Measurements from ENCODE around the gene GPR39. TPM values are rescaled to one million over a fixed set of nuclear protein-coding genes. Genes with fewer than 3 reads are reported as not detected.

Gene GPR39
- total and polyA plus RNA-seq, 2 donors (not counting 1 experiment from before 2014, with no cell fraction given), result not detected

- H3K27ac ChIP-seq (ENCODE audit: low read length in 2 of 2), result no peak overlapping the region
- H3K79me2 ChIP-seq (ENCODE audit: control insufficient read depth, insufficient read depth, low read length), result no peaks in the 10 kb centered on the region
- no peak overlapping the region for H2AFZ ChIP-seq (ENCODE audit: insufficient read depth, low read depth, low read length, poor library complexity, severe bottlenecking)
- H3K9me3 ChIP-seq (ENCODE audit: control extremely low read depth in 1 of 3, control insufficient read depth in 2 of 3, insufficient read depth in 1 of 3, low read length in 2 of 3), result peaks cover 0 to 5% (median 0%) of the 10 kb centered on the region in 3 donors
- H3K4me1 ChIP-seq (ENCODE audit: control insufficient read depth in 2 of 2, insufficient read depth in 2 of 2, low read length in 2 of 2), result no peaks in the 10 kb centered on the region
- H3K27ac Mint-ChIP-seq, result no peak overlapping the region
- H3K4me2 ChIP-seq (replicated peaks; ENCODE audit: low read depth, low read length, poor library complexity, severe bottlenecking), result no peak overlapping the region
- intact Hi-C loops (cut with micrococcal nuclease), result no loop called here
- 50% methylated on average over 1 of the region's 1 CpG for WGBS (ENCODE audit: insufficient coverage)
- no peak overlapping the region for H3K4me3 ChIP-seq (ENCODE audit: control extremely low read depth in 1 of 5, extremely low read depth in 1 of 5, insufficient read depth in 1 of 5, low read depth in 2 of 5, low read length in 4 of 5)
- no peak for ATAC-seq (ENCODE audit: low read depth)
- H3K27me3 ChIP-seq (replicated peaks in 1 of 4; ENCODE audit: control extremely low read depth in 1 of 4, control insufficient read depth in 3 of 4, insufficient read depth in 4 of 4, low read length in 3 of 4), result no peaks in the 10 kb centered on the region
- H3K4me3 Mint-ChIP-seq, result no peak overlapping the region
- no peak for TF ChIP-seq EZH2 (IDR thresholded peaks at IDR 0.05; ENCODE audit: borderline replicate concordance, insufficient read depth, low read depth, low read length, poor library complexity, severe bottlenecking)
- no peak for TF ChIP-seq CTCF (IDR thresholded peaks at IDR 0.05)
- H3K9me3 Mint-ChIP-seq (ENCODE audit: insufficient read depth), result peaks cover 7% of the 10 kb centered on the region
- H3K9ac ChIP-seq (ENCODE audit: low read length), result no peak overlapping the region
- ChIA-PET CTCF (no interaction called here), POLR2A (no interaction called here)
- peaks cover 4% of the 10 kb centered on the region for H3K27me3 Mint-ChIP-seq
- no peaks in the 10 kb centered on the region for H4K20me1 ChIP-seq (ENCODE audit: control insufficient read depth, insufficient read depth, low read length, poor library complexity, severe bottlenecking)
- H3K4me1 Mint-ChIP-seq, result no peaks in the 10 kb centered on the region
- DNase-seq, result no peak
- no peaks in the 10 kb centered on the region for H3K36me3 ChIP-seq (replicated peaks in 1 of 2; ENCODE audit: control extremely low read depth in 1 of 2, control insufficient read depth in 1 of 2, extremely low read depth in 1 of 2, insufficient read depth in 2 of 2, low read length in 1 of 2)
These were observed 219.7 kb downstream of the GPR39 start for GRCh38 chr2:132636346-132636745.

GRCh38 chr2:132638313-132639040, 221.9 kb downstream of the GPR39 start:
- WGBS (ENCODE audit: insufficient coverage), result 97% methylated on average over 3 of the region's 5 CpGs
- Histone ChIP-seq H3K4me2 (replicated peaks; ENCODE audit: low read depth, low read length, poor library complexity, severe bottlenecking) (no peak overlapping the region), H2AFZ (ENCODE audit: insufficient read depth, low read depth, low read length, poor library complexity, severe bottlenecking) (no peak overlapping the region), H3K36me3 (replicated peaks in 1 of 2; ENCODE audit: control extremely low read depth in 1 of 2, control insufficient read depth in 1 of 2, extremely low read depth in 1 of 2, insufficient read depth in 2 of 2, low read length in 1 of 2) (no peaks in the 10 kb centered on the region), H4K20me1 (ENCODE audit: control insufficient read depth, insufficient read depth, low read length, poor library complexity, severe bottlenecking) (no peaks in the 10 kb centered on the region), H3K9me3 (ENCODE audit: control extremely low read depth in 1 of 3, control insufficient read depth in 2 of 3, insufficient read depth in 1 of 3, low read length in 2 of 3) (peaks cover 0 to 5% (median 0%) of the 10 kb centered on the region in 3 donors), H3K4me3 (ENCODE audit: control extremely low read depth in 1 of 5, extremely low read depth in 1 of 5, insufficient read depth in 1 of 5, low read depth in 2 of 5, low read length in 4 of 5) (no peak overlapping the region), H3K27me3 (replicated peaks in 1 of 4; ENCODE audit: control extremely low read depth in 1 of 4, control insufficient read depth in 3 of 4, insufficient read depth in 4 of 4, low read length in 3 of 4) (no peaks in the 10 kb centered on the region), H3K9ac (ENCODE audit: low read length) (no peak overlapping the region), H3K27ac (ENCODE audit: low read length in 2 of 2) (no peak overlapping the region), H3K79me2 (ENCODE audit: control insufficient read depth, insufficient read depth, low read length) (no peaks in the 10 kb centered on the region), H3K4me1 (ENCODE audit: control insufficient read depth in 2 of 2, insufficient read depth in 2 of 2, low read length in 2 of 2) (no peaks in the 10 kb centered on the region)
- Mint-ChIP-seq H3K4me1 (peaks cover 12% of the 10 kb centered on the region), H3K27ac (no peak overlapping the region), H3K4me3 (no peak overlapping the region), H3K9me3 (ENCODE audit: insufficient read depth) (peaks cover 5% of the 10 kb centered on the region), H3K27me3 (peaks cover 3% of the 10 kb centered on the region)
- ATAC-seq (ENCODE audit: low read depth) (no peak), DNase-seq (no peak)
- ChIA-PET CTCF (no interaction called here), POLR2A (no interaction called here)
- TF ChIP-seq EZH2 (IDR thresholded peaks at IDR 0.05; ENCODE audit: borderline replicate concordance, insufficient read depth, low read depth, low read length, poor library complexity, severe bottlenecking), result no peak
- no peak for TF ChIP-seq CTCF (IDR thresholded peaks at IDR 0.05)
- intact Hi-C loops (cut with micrococcal nuclease), result no loop called here

All from B cell (primary cell).